SH-SY5Y (cell line): ENCODE data around the gene LTA4H.

ENCODE experiments used
- GATA2 ChIP-seq: IDR thresholded peaks from 2 replicates; pipeline ENCODE4 v1.6.1; 2011; ENCODE audit warnings: mild to moderate bottlenecking, low read depth, low read length
- GATA3 ChIP-seq: IDR thresholded peaks from 2 replicates; pipeline ENCODE4 v1.6.1; 2011; ENCODE audit warnings: low read depth, mild to moderate bottlenecking, low read length, moderate library complexity

GRCh38 chr12:95951515-95951914 is 83.9 kb downstream of the LTA4H start:
- TF ChIP-seq GATA2 (no peak), GATA3 (no peak)
